ENCODE data around the gene SULT2A1.
"Not testable (repeated sequence)": the region's sequence is repeated elsewhere in the genome, so short reads cannot be mapped to it uniquely, and the experiment has no call there.

The SULT2A1 gene

GRCh38 chr19:47859838-47860237, 26.3 kb downstream of the SULT2A1 start:
- not testable (repeated sequence) for DNase-seq

GRCh38 chr19:47858646-47859285, 27.3 kb downstream of the SULT2A1 start, which contains the start of gene TPRX2:
TPRX2 (plus strand) TSS chr19:47859235; CDS start chr19:47859247, 12 bp downstream.
- DNase-seq, result not testable (repeated sequence)

- not testable (repeated sequence) for DNase-seq
Measured at GRCh38 chr19:47858231-47858630, 27.9 kb downstream of the SULT2A1 start.

GRCh38 chr19:47854459-47854858, 31.7 kb downstream of the SULT2A1 start:
- DNase-seq, result no peak

- no peak for DNase-seq
Measured at GRCh38 chr19:47853003-47853402, 33.1 kb downstream of the SULT2A1 start.

GRCh38 chr19:47848823-47849473, 37.2 kb downstream of the SULT2A1 start:
- no peak for DNase-seq

GRCh38 chr19:47848425-47848822, 37.7 kb downstream of the SULT2A1 start:
- no peak for DNase-seq

GRCh38 chr19:47842941-47843340, 43.2 kb downstream of the SULT2A1 start:
- no peak for DNase-seq

GRCh38 chr19:47839913-47840312, 46.2 kb downstream of the SULT2A1 start:
- no peak for DNase-seq

- DNase-seq, result no peak
Measured at GRCh38 chr19:47839411-47839810, 46.7 kb downstream of the SULT2A1 start.

- no peak for DNase-seq
Measured at GRCh38 chr19:47836038-47836437, 50.1 kb downstream of the SULT2A1 start.

GRCh38 chr19:47832723-47833122, 53.4 kb downstream of the SULT2A1 start:
- DNase-seq, result no peak

GRCh38 chr19:47826800-47827199, 59.3 kb downstream of the SULT2A1 start:
- DNase-seq, result no peak

- no peak for DNase-seq
Measured at GRCh38 chr19:47824396-47824795, 61.7 kb downstream of the SULT2A1 start.

- DNase-seq, result no peak
Measured at GRCh38 chr19:47821460-47822020, 64.6 kb downstream of the SULT2A1 start, which contains the start of gene CRX. CRX (plus strand) TSS chr19:47821937; CDS start chr19:47834444, 12,507 bp downstream.
